Measurements from ENCODE around the gene SLC24A3. TPM values are rescaled to one million over a fixed set of nuclear protein-coding genes. Genes with fewer than 3 reads are reported as not detected.

The SLC24A3 gene
- total RNA-seq, 1 donor from 2014 or later, result 13.1 TPM

DNA sequence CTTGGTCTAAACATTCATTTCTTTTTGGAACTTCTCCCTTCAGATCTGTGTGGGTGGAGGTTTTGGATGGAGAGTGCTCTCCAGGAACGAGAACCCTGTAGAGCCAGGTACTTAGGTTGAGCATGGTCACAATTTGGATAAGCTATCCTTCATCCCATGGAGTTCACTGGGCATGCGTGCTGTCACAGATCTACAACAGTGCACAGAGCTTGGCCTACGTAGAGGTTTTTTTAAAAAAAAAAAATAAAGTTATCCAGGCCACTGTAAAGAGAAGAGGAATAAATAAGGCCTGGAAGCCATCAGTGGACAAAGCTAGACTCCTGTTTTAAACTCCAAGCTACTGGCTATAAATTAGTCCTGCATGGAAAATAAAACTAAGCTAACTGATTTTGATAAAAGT is 165.6 kb downstream of the SLC24A3 start:
- Histone ChIP-seq H3K27me3 (no peaks in the 10 kb centered on the region), H3K4me1 (no peaks in the 10 kb centered on the region), H3K9me3 (no peaks in the 10 kb centered on the region), H3K27ac (no peak overlapping the region), H3K4me3 (no peak overlapping the region), H3K36me3 (no peaks in the 10 kb centered on the region)
- intact Hi-C loops (cut with DNase I), result no loop called here
- ATAC-seq (peak; percentile 68), DNase-seq (no peak)
- TF ChIP-seq, protein P1, sequence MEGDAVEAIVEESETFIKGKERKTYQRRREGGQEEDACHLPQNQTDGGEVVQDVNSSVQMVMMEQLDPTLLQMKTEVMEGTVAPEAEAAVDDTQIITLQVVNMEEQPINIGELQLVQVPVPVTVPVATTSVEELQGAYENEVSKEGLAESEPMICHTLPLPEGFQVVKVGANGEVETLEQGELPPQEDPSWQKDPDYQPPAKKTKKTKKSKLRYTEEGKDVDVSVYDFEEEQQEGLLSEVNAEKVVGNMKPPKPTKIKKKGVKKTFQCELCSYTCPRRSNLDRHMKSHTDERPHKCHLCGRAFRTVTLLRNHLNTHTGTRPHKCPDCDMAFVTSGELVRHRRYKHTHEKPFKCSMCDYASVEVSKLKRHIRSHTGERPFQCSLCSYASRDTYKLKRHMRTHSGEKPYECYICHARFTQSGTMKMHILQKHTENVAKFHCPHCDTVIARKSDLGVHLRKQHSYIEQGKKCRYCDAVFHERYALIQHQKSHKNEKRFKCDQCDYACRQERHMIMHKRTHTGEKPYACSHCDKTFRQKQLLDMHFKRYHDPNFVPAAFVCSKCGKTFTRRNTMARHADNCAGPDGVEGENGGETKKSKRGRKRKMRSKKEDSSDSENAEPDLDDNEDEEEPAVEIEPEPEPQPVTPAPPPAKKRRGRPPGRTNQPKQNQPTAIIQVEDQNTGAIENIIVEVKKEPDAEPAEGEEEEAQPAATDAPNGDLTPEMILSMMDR (IDR thresholded peaks at IDR 0.05), result no peak

DNA sequence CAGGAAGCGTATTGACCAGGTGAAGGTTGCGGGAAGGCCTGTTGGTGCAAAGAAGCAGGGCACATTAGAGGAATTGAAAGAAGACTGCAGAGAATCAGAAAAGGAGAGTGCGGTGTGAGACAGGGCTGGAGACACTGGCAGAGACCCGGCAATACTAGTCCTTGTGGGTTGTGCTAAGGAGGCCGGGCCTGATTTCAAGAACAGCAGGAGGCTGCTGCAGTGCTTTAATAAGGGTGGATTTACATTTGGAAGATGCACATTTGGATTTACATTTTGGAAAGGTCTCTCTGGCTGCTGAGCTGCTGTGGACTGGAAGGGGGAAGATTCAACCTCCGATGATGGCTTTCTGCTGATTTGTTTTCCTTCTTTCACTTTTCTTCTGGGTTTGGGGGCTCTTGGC is 167.8 kb downstream of the SLC24A3 start:
- intact Hi-C loops (cut with DNase I), result no loop called here
- H3K27ac ChIP-seq, result no peak overlapping the region
- H3K4me3 ChIP-seq, result no peak overlapping the region
- no peak for ATAC-seq
- no peak for DNase-seq
- no peaks in the 10 kb centered on the region for H3K36me3 ChIP-seq
- H3K4me1 ChIP-seq, result no peaks in the 10 kb centered on the region
- TF ChIP-seq, protein P1 (IDR thresholded peaks at IDR 0.05), result no peak
- no peaks in the 10 kb centered on the region for H3K27me3 ChIP-seq
- no peaks in the 10 kb centered on the region for H3K9me3 ChIP-seq

DNA sequence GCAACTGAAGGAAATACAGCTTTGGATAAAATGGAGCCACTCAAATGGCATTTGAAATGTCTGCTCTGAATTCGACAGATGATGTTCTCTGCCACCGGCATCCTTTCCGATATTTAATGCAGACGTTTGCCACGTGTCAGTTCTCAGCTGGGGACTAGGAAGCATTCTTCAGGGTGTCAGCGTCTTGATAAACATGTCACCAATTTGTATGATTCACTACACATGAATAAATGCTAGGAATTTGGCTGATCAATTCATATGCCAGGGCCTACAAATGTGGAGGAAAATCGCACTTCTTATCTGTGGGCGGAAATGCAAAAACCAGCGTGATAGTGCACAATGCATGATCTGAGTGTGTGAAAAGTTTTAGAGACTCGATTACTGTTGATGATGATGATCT is 169.5 kb downstream of the SLC24A3 start:
- TF ChIP-seq, protein P1 (IDR thresholded peaks at IDR 0.05), result no peak
- H3K4me3 ChIP-seq, result no peak overlapping the region
- no peaks in the 10 kb centered on the region for H3K36me3 ChIP-seq
- DNase-seq (no peak), ATAC-seq (no peak)
- no peak overlapping the region for H3K27ac ChIP-seq
- no peaks in the 10 kb centered on the region for H3K4me1 ChIP-seq
- no peaks in the 10 kb centered on the region for H3K27me3 ChIP-seq
- H3K9me3 ChIP-seq, result no peaks in the 10 kb centered on the region
- intact Hi-C loops (cut with DNase I), result no loop called here

DNA sequence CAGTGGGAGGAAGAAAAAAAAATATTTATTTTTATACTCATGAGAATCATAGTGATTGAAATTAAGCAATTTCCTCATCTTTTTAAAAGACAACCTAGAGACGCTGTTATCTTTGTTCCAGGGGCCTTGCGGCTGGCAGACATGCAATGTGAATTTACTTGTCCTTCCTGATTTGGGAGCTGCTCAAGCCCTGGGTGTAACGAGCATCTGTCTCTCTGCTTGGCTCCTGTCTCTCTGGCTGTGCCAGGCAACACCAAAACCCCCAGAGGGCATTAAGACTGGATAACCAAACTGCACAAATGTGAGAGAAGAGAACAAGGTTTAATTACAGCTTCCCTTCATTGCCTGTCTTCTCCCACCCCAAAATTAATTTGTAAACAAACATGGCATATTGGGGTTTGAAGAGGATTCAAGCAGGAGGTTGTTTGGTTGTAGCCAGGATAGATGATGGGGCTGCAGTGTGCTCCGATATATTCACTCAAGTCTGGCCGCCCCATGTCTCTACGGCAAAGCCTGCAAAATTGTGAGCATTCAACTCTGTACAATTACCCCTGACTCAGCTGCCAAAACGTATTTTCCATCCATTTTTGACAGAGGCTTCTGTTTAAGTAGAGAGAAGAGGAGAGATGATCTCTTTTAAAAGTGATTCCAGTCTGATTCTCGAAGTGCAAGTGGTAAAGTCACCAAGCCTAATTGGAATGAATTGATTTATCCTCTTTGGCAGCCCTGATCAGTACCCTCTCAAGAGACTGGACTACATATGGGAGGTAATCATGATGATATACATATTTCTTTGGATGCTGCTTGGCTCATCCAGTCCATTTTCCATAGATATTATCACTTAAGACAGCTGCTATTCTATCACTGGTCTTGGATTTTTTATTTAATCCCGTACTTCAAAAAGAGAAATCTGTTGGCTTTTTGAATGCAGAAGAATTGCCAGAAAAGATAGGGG is 170.2 kb downstream of the SLC24A3 start:
- intact Hi-C loops (cut with DNase I), result no loop called here
- TF ChIP-seq, protein P1 (IDR thresholded peaks at IDR 0.05), result no peak
- ATAC-seq (no peak), DNase-seq (no peak)
- no peaks in the 10 kb centered on the region for H3K36me3 ChIP-seq
- H3K27me3 ChIP-seq, result no peaks in the 10 kb centered on the region
- H3K4me1 ChIP-seq, result no peaks in the 10 kb centered on the region
- H3K27ac ChIP-seq, result no peak overlapping the region
- H3K4me3 ChIP-seq, result no peak overlapping the region
- no peaks in the 10 kb centered on the region for H3K9me3 ChIP-seq

DNA sequence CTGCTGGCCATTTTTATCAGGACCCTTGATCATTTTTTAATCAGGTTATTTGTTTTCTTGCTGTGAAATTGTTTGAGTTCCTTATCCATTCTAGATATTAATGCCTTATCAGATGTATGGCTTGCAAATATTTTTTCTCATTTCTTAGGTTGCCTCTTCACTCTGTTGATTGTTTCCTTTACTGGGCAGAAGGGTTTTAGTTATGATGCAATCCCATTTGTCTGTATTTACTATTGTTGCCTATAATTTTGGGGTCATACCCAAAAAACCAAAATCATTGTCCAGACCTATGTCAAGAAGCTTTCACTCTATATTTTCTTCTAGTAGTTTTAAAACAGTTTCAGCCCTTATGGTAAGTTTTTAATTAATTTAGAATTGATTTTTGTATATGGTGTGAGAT is 172.5 kb downstream of the SLC24A3 start:
- Histone ChIP-seq H3K9me3 (peaks cover 3% of the 10 kb centered on the region), H3K27me3 (no peaks in the 10 kb centered on the region), H3K4me3 (no peak overlapping the region), H3K27ac (no peak overlapping the region), H3K4me1 (no peaks in the 10 kb centered on the region), H3K36me3 (no peaks in the 10 kb centered on the region)
- DNase-seq (no peak), ATAC-seq (no peak)
- TF ChIP-seq, protein P1 (IDR thresholded peaks at IDR 0.05), result no peak
- intact Hi-C loops (cut with DNase I), result no loop called here

Data from upper lobe of right lung (tissue), 1 donor.